HepG2 (cell line): ENCODE data around the gene OAT. TPM values are rescaled to one million over a fixed set of nuclear protein-coding genes. Genes with fewer than 3 reads are reported as not detected.

ENCODE experiments used
- ARNT2 ChIP-seq: sonication (generic); formaldehyde crosslinking; IDR thresholded peaks from 2 replicates; pipeline ENCODE4 v1.8.0; 2022; ENCODE audit warnings: mild to moderate bottlenecking, low read depth, missing genetic modification reagents, moderate library complexity
- NONO ChIP-seq, 2 experiments: fragments of 450-650 bp in 1 of 2; sonication (generic) in 1 of 2; formaldehyde crosslinking in 1 of 2; IDR thresholded peaks in 1 of 2; conservative IDR thresholded peaks in 1 of 2; 2 replicates each; pipeline versions ENCODE4 v1.6.1 to v1.8.0; 2017 to 2022; ENCODE audit warnings: mild to moderate bottlenecking in 1 of 2, missing genetic modification reagents in 1 of 2, moderate library complexity in 1 of 2
- PAX8 ChIP-seq: sonication (generic); formaldehyde crosslinking; IDR thresholded peaks from 2 replicates; pipeline ENCODE4 v1.8.0; 2022; ENCODE audit warnings: mild to moderate bottlenecking, missing genetic modification reagents, borderline replicate concordance
- PRPF4 ChIP-seq: fragments of 200-400 bp; formaldehyde crosslinking; IDR thresholded peaks from 2 replicates; pipeline ENCODE4 v1.6.1; 2016; ENCODE audit warnings: low read length, low read depth; ENCODE audit not compliant: poor library complexity, severe bottlenecking
- SRSF4 ChIP-seq: fragments of 200-400 bp; formaldehyde crosslinking; IDR thresholded peaks from one replicate; pipeline ENCODE4 v1.6.1; 2018; ENCODE audit warnings: mild to moderate bottlenecking, low read depth, low read length, moderate library complexity; ENCODE audit not compliant: poor library complexity, severe bottlenecking
- TBP ChIP-seq: sonication (generic); formaldehyde crosslinking; IDR thresholded peaks from 2 replicates; pipeline ENCODE4 v1.5.0; 2020; ENCODE audit warnings: missing genetic modification reagents
- TRAFD1 ChIP-seq: sonication (generic); formaldehyde crosslinking; IDR thresholded peaks from 2 replicates; pipeline ENCODE4 v1.5.1; 2020; ENCODE audit warnings: missing genetic modification reagents, mild to moderate bottlenecking, borderline replicate concordance
- ZBTB40 ChIP-seq, 2 experiments: fragments of 450-650 bp in 1 of 2; sonication (generic) in 1 of 2; formaldehyde crosslinking in 1 of 2; IDR thresholded peaks; 2 replicates each; pipeline versions ENCODE4 v1.6.1 to v1.8.0; 2016 to 2022; ENCODE audit warnings: antibody characterized with exemption in 1 of 2, mild to moderate bottlenecking in 1 of 2, missing genetic modification reagents in 1 of 2
- ZNF44 ChIP-seq: sonication (generic); formaldehyde crosslinking; IDR thresholded peaks from 2 replicates; pipeline ENCODE4 v1.5.1; 2020; ENCODE audit warnings: mild to moderate bottlenecking, missing genetic modification reagents
- ZNF576 ChIP-seq: sonication (generic); formaldehyde crosslinking; IDR thresholded peaks from 2 replicates; pipeline ENCODE4 v1.4.0; 2020; ENCODE audit warnings: mild to moderate bottlenecking, missing genetic modification reagents
- ZNF616 ChIP-seq: sonication (generic); formaldehyde crosslinking; IDR thresholded peaks from 2 replicates; pipeline ENCODE4 v1.5.0; 2020; ENCODE audit warnings: low read depth, mild to moderate bottlenecking, missing genetic modification reagents
- ZNF644 ChIP-seq: IDR thresholded peaks from 2 replicates; pipeline ENCODE4 v1.6.1; 2016; ENCODE audit warnings: low read depth
- ZNF879 ChIP-seq: sonication (generic); formaldehyde crosslinking; IDR thresholded peaks from 2 replicates; pipeline ENCODE4 v1.8.1; 2023; ENCODE audit warnings: missing genetic modification reagents
- polyA plus RNA-seq, 8 experiments: library from polyadenylated mRNA; depleted of rRNA in 3 of 8; stranded (reverse) in 7 of 8; unstranded in 1 of 8; fragments of >200 nt; fragmentation: Illumina TruSeq in 4 of 8; extraction: Trizol in 4 of 8; gene quantifications; 2 replicates each; pipeline versions ENCODE4 v1.2.1 to v1.2.3, GENCODE V29; 2011 to 2016; ENCODE audit warnings: low read depth in 4 of 8, missing spikeins in 1 of 8, mixed read lengths in 1 of 8; ENCODE audit not compliant: insufficient read depth in 1 of 8
- total RNA-seq, 5 experiments: library from RNA; depleted of rRNA; stranded (reverse); fragments of >200 nt; fragmentation: Illumina TruSeq; extraction: Trizol; gene quantifications; 2 replicates each; pipeline ENCODE4 v1.2.3, GENCODE V29; 2016; ENCODE audit warnings: low read depth in 1 of 5
- TF ChIP-seq, protein P1 (sequence below): sonication (generic); formaldehyde crosslinking; IDR thresholded peaks from 2 replicates; pipeline ENCODE4 v1.4.0; 2020; ENCODE audit warnings: missing genetic modification reagents

Gene OAT
- total and polyA plus RNA-seq, 2 of the 13 experiments (the other 11 are each of a cell fraction or from before 2014, with no cell fraction given) = 87.8 to 96.7 TPM

DNA sequence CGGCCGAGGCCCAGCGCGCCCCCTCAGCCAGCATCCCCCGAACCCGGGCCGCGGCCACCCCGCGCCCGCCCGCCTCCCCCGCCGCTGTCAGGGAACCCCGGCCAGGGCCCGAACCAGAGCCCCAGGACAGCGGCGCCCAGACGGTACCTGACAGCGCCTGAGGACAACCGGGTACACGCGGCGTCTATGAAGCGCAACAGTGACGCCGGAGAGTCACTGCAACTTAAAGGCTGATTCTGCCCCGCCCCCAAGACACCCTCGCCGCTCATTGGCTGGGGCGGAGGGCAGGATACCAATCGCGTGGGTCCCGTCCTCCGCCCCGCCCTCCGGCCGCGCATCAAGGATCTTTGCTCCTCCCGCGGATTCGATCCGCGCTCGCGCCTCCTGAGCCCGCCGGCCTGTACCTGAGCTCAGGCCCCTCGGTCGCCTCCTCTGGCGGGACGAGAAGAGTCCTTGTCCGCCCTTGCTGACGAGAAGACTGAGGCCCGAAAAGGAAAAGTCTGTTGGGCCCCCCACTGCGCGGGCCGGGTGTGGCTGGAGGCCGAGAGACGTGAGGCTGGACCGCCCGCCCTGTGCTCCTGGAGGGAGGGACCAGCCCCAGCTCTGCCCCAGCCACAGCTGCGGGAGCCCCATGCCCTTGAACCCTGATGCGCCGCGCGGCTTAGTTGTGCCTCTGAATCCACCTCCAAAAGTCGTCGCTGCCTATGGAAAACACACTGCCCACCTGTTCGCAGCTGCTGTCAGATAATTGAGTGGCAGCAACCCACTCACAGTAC, at the start of gene OAT (continued):
- TF ChIP-seq, protein P1, sequence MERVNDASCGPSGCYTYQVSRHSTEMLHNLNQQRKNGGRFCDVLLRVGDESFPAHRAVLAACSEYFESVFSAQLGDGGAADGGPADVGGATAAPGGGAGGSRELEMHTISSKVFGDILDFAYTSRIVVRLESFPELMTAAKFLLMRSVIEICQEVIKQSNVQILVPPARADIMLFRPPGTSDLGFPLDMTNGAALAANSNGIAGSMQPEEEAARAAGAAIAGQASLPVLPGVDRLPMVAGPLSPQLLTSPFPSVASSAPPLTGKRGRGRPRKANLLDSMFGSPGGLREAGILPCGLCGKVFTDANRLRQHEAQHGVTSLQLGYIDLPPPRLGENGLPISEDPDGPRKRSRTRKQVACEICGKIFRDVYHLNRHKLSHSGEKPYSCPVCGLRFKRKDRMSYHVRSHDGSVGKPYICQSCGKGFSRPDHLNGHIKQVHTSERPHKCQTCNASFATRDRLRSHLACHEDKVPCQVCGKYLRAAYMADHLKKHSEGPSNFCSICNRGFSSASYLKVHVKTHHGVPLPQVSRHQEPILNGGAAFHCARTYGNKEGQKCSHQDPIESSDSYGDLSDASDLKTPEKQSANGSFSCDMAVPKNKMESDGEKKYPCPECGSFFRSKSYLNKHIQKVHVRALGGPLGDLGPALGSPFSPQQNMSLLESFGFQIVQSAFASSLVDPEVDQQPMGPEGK = peak; percentile 30; the same call in 1 of the 2 replicates
- TF ChIP-seq ZNF576 (CRISPR knock-in tag) (no peak), PRPF4 (no peak), TBP (no peak), SRSF4 (no peak), ZNF616 (no peak), ARNT2 (CRISPR knock-in tag) (peak; percentile 48; the same call in 1 of the 2 replicates), ZNF44 (CRISPR knock-in tag) (no peak), PAX8 (no peak), NONO (IDR thresholded peaks at IDR 0.05) (no peak), NONO (CRISPR knock-in tag; conservative IDR thresholded peaks at IDR 0.05) (no peak; the same call in 1 of the 2 replicates), ZNF644 (CRISPR knock-in tag) (no peak), TRAFD1 (CRISPR knock-in tag) (no peak), ZBTB40 (IDR thresholded peaks at IDR 0.05) (no peak), ZBTB40 (CRISPR knock-in tag; IDR thresholded peaks at IDR 0.05) (0 out of 2 replicates have a peak, but pooled peaks have one; percentile 46), ZNF879 (CRISPR knock-in tag) (no peak)
